ENCODE results near the gene PRRG2.

The PRRG2 gene

DNA sequence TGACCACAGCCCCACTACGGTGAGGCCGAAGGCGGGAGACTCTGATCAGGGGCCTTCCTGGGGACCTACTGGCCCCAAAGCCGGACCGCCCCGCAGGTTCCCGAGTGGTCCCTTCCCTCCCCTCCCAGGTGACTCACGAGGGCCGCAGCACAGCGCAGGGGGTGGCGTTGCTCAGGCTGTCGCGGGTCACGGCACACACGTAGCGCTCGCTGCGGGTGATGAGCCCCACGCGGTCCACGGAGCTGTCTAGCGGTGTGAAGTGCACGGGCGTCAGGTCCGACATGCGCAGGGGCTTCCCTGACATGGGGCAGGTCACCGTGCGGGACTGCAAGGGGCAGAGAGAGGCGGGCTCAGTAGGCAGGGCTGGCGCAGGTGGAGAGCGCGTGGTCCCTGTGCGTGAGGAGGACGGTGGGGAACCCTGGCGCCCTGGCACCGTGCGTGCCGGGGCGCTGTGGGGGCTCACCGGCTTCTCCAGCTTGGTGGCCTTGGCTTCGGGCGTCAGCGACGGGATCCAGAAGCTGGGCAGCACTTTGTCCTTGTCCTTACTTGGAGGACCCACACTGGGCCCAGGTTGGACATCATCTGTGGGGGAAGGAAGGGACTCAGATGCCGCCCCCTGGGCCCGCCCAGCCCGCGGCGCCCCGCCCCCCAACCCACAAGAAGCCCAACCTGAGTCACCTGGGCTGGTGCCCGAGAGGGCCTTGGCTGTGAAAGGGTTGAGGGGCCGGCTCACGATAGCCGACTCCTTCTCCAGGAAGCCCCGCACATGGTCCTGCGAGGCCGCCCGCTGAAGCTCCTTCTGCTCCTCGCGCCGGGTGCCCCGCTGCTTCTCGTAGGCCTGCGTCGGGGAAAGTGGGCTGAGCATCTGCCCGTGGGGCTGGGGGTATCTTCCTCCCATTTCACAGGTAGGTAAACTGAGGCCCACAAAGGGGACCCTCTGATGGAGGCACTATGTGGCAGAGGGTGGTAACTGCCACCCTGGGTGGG, 24.4 kb upstream of the PRRG2 start:
- peaks cover 3 to 59% (median 47%) of the 10 kb centered on the region in 5 donors for H3K36me3 ChIP-seq (ENCODE audit: control insufficient read depth in 5 of 5, insufficient read depth in 5 of 5, low read length in 5 of 5)
- H3K4me3 ChIP-seq (ENCODE audit: low read depth in 1 of 5, low read length in 5 of 5): no peak overlapping the region
- H3K4me1 ChIP-seq (ENCODE audit: control insufficient read depth in 5 of 5, insufficient read depth in 5 of 5, low read length in 5 of 5): peaks cover 0 to 47% (median 17%) of the 10 kb centered on the region in 5 donors
- H3K27me3 ChIP-seq (ENCODE audit: control insufficient read depth in 5 of 5, insufficient read depth in 4 of 5, low read length in 5 of 5): no peaks in the 10 kb centered on the region
- no peaks in the 10 kb centered on the region for H3K9me3 ChIP-seq (ENCODE audit: control insufficient read depth in 5 of 5, low read length in 5 of 5)
- no peak overlapping the region for H3K27ac ChIP-seq (ENCODE audit: low read depth, low read length)
- H3K9ac ChIP-seq (ENCODE audit: low read length in 5 of 5): no peak overlapping the region

DNA sequence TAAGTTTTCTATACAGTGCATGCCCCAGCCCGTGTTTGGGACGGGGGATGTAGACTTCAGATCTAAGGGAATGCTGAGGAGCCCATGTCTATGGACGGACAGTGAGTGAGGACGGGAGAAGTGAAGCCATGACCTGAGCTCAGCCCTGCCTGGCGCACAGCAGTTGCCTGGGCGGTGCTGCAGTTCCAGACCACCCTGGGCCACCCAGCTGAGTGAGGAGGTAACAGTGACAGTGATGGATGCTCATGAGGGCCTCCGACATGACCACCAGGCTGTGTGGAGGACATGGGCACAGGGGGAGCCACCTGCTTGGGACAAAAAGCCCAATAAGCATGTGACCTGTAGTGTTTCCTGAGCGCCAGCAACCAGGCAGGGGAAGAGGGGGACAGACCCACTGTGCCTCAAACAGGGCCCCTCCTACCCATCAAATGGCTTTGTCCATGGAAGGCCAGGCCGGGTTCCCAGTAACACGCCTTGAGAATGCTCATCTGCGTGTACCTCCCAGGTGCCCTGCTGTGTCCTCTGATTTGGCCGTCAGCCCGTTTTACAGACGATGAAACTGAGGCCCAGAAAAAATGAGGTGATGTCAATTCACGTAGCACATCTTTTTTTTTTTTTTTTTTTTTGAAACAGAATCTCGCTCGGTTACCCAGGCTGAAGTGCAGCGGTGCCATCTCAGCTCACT, 23.3 kb upstream of the PRRG2 start:
- Histone ChIP-seq H3K9me3 (ENCODE audit: control insufficient read depth in 5 of 5, low read length in 5 of 5) (no peaks in the 10 kb centered on the region), H3K27me3 (ENCODE audit: control insufficient read depth in 5 of 5, insufficient read depth in 4 of 5, low read length in 5 of 5) (no peaks in the 10 kb centered on the region), H3K9ac (ENCODE audit: low read length in 5 of 5) (no peak overlapping the region), H3K27ac (ENCODE audit: low read depth, low read length) (no peak overlapping the region), H3K36me3 (ENCODE audit: control insufficient read depth in 5 of 5, insufficient read depth in 5 of 5, low read length in 5 of 5) (peaks cover 3 to 59% (median 47%) of the 10 kb centered on the region in 5 donors), H3K4me1 (ENCODE audit: control insufficient read depth in 5 of 5, insufficient read depth in 5 of 5, low read length in 5 of 5) (peaks cover 0 to 44% (median 17%) of the 10 kb centered on the region in 5 donors), H3K4me3 (ENCODE audit: low read depth in 1 of 5, low read length in 5 of 5) (no peak overlapping the region)

DNA sequence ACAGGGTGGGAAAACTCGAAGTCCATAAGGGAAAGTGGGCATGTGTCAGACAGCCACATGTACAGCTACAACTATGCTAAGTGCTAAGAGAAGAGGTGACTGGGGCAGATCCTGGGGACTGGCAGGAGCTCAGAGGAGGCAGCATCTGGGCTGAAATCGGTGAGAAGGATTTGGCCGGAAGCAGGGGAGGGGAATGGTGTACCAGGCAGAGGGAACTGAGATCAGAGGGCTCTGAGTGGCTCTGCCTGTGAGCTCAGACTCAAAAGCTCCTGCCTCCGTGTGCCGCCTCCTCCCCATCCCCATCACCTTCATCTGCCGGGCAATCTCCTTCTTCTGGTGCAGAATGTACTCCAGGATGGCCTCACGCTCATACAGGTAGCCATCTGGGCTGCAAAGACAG, 22.5 kb upstream of the PRRG2 start:
- H3K4me3 ChIP-seq (ENCODE audit: low read depth in 1 of 5, low read length in 5 of 5): no peak overlapping the region
- H3K27ac ChIP-seq (ENCODE audit: low read depth, low read length): no peak overlapping the region
- H3K9me3 ChIP-seq (ENCODE audit: control insufficient read depth in 5 of 5, low read length in 5 of 5): no peaks in the 10 kb centered on the region
- peaks cover 0 to 41% (median 17%) of the 10 kb centered on the region in 5 donors for H3K4me1 ChIP-seq (ENCODE audit: control insufficient read depth in 5 of 5, insufficient read depth in 5 of 5, low read length in 5 of 5)
- no peaks in the 10 kb centered on the region for H3K27me3 ChIP-seq (ENCODE audit: control insufficient read depth in 5 of 5, insufficient read depth in 4 of 5, low read length in 5 of 5)
- no peak overlapping the region for H3K9ac ChIP-seq (ENCODE audit: low read length in 5 of 5)
- H3K36me3 ChIP-seq (ENCODE audit: control insufficient read depth in 5 of 5, insufficient read depth in 5 of 5, low read length in 5 of 5): peaks cover 3 to 59% (median 47%) of the 10 kb centered on the region in 5 donors

- Histone ChIP-seq H3K27me3 (ENCODE audit: control insufficient read depth in 5 of 5, insufficient read depth in 4 of 5, low read length in 5 of 5) (no peaks in the 10 kb centered on the region), H3K9ac (ENCODE audit: low read length in 5 of 5) (no peak overlapping the region), H3K4me3 (ENCODE audit: low read depth in 1 of 5, low read length in 5 of 5) (no peak overlapping the region), H3K27ac (ENCODE audit: low read depth, low read length) (no peak overlapping the region), H3K9me3 (ENCODE audit: control insufficient read depth in 5 of 5, low read length in 5 of 5) (no peaks in the 10 kb centered on the region), H3K4me1 (ENCODE audit: control insufficient read depth in 5 of 5, insufficient read depth in 5 of 5, low read length in 5 of 5) (peaks cover 0 to 34% (median 13%) of the 10 kb centered on the region in 5 donors), H3K36me3 (ENCODE audit: control insufficient read depth in 5 of 5, insufficient read depth in 5 of 5, low read length in 5 of 5) (peaks cover 3 to 56% (median 47%) of the 10 kb centered on the region in 5 donors)
Observed at GRCh38 chr19:49559443-49559842, 21.7 kb upstream of the PRRG2 start.

GRCh38 chr19:49559928-49560327, 21.2 kb upstream of the PRRG2 start:
- no peak overlapping the region for H3K4me3 ChIP-seq (ENCODE audit: low read depth in 1 of 5, low read length in 5 of 5)
- no peaks in the 10 kb centered on the region for H3K9me3 ChIP-seq (ENCODE audit: control insufficient read depth in 5 of 5, low read length in 5 of 5)
- H3K9ac ChIP-seq (ENCODE audit: low read length in 5 of 5): peak overlapping the region in 1 of 5 donors; percentile 5
- peaks cover 3 to 51% (median 43%) of the 10 kb centered on the region in 5 donors for H3K36me3 ChIP-seq (ENCODE audit: control insufficient read depth in 5 of 5, insufficient read depth in 5 of 5, low read length in 5 of 5)
- peaks cover 0 to 35% (median 18%) of the 10 kb centered on the region in 5 donors for H3K4me1 ChIP-seq (ENCODE audit: control insufficient read depth in 5 of 5, insufficient read depth in 5 of 5, low read length in 5 of 5)
- no peaks in the 10 kb centered on the region for H3K27me3 ChIP-seq (ENCODE audit: control insufficient read depth in 5 of 5, insufficient read depth in 4 of 5, low read length in 5 of 5)
- no peak overlapping the region for H3K27ac ChIP-seq (ENCODE audit: low read depth, low read length)

DNA sequence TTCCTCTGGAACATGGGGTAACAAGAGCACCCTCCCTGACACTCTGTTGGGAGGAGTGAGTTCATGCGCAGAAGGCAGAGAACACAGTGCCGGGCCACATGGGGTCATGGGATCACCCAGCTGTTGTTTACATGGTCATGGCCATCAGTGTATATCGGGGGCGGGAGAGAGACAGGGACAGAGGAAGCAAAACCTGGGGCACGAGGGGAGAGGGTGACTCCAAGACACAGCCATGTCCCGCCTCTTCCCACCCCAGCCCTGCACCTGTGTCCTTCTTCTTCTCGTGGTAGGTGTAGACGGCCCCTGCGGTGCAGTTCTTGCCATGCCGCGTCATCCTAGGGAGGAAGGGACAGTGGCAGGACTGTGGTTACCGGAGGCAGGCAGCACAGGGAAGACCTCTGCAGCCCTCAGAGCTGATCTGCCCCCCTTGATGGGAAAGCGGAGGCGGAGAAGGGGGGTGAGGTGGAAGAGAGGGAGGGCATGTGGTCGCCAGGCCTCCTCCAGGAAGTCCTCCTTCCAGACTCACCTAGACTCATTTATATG, 20.7 kb upstream of the PRRG2 start:
- peaks cover 0 to 35% (median 23%) of the 10 kb centered on the region in 5 donors for H3K4me1 ChIP-seq (ENCODE audit: control insufficient read depth in 5 of 5, insufficient read depth in 5 of 5, low read length in 5 of 5)

DNA sequence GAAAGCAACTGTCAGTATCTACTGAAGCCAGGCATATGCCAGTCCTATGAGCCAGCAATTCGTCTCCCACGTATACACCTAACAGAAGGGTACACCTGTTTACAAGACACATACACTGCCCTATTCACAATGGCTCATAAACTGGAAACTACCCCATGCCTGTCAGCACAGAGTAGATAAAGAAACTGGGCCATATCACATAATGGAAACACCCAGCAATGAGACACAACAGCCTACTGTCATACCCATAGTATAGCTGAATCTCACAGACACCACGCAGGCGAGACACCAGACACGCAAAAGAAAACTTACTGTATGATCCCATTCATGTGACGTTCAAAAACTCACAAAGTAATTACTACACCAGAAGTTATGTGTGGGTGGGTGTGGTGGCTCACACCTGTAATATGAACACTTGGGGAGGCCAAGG, 16.5 kb upstream of the PRRG2 start:
- Histone ChIP-seq H3K9me3 (ENCODE audit: control insufficient read depth in 5 of 5, low read length in 5 of 5) (no peaks in the 10 kb centered on the region), H3K9ac (ENCODE audit: low read length in 5 of 5) (no peak overlapping the region), H3K27me3 (ENCODE audit: control insufficient read depth in 5 of 5, insufficient read depth in 4 of 5, low read length in 5 of 5) (no peaks in the 10 kb centered on the region), H3K4me3 (ENCODE audit: low read depth in 1 of 5, low read length in 5 of 5) (no peak overlapping the region), H3K4me1 (ENCODE audit: control insufficient read depth in 5 of 5, insufficient read depth in 5 of 5, low read length in 5 of 5) (peaks cover 0 to 32% (median 23%) of the 10 kb centered on the region in 5 donors), H3K27ac (ENCODE audit: low read depth, low read length) (no peak overlapping the region), H3K36me3 (ENCODE audit: control insufficient read depth in 5 of 5, insufficient read depth in 5 of 5, low read length in 5 of 5) (peaks cover 0 to 10% (median 8%) of the 10 kb centered on the region in 5 donors)

More for the DNA sequence above, 20.7 kb upstream of the PRRG2 start:
- Histone ChIP-seq H3K27me3 (ENCODE audit: control insufficient read depth in 5 of 5, insufficient read depth in 4 of 5, low read length in 5 of 5) (no peaks in the 10 kb centered on the region), H3K4me3 (ENCODE audit: low read depth in 1 of 5, low read length in 5 of 5) (no peak overlapping the region), H3K27ac (ENCODE audit: low read depth, low read length) (no peak overlapping the region), H3K9me3 (ENCODE audit: control insufficient read depth in 5 of 5, low read length in 5 of 5) (no peaks in the 10 kb centered on the region), H3K36me3 (ENCODE audit: control insufficient read depth in 5 of 5, insufficient read depth in 5 of 5, low read length in 5 of 5) (peaks cover 3 to 47% (median 42%) of the 10 kb centered on the region in 5 donors), H3K9ac (ENCODE audit: low read length in 5 of 5) (peak overlapping the region in 1 of 5 donors; percentile 5)

DNA sequence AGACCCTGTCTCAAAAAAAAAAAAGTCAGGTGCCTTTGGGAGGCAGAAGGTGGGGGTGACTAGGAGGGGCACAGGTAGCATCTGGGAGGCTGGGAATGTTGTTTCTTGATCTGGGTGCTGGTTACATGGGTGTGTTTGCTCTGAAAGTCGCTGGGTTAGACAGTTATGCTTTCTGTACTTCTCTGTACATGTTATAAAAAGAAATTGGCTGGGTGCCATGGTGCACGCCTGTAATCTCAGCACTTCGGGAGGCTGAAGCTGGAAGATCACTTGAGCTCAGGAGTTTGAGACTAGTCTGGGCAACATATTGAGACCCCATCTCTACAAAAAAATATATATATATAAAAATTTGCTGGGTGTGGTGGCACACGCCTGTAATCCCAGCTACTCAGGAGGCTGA, 15.9 kb upstream of the PRRG2 start:
- H3K36me3 ChIP-seq (ENCODE audit: control insufficient read depth in 5 of 5, insufficient read depth in 5 of 5, low read length in 5 of 5): peaks cover 0 to 3% (median 2%) of the 10 kb centered on the region in 5 donors
- no peaks in the 10 kb centered on the region for H3K9me3 ChIP-seq (ENCODE audit: control insufficient read depth in 5 of 5, low read length in 5 of 5)
- peaks cover 0 to 30% (median 21%) of the 10 kb centered on the region in 5 donors for H3K4me1 ChIP-seq (ENCODE audit: control insufficient read depth in 5 of 5, insufficient read depth in 5 of 5, low read length in 5 of 5)
- H3K27ac ChIP-seq (ENCODE audit: low read depth, low read length): no peak overlapping the region
- no peak overlapping the region for H3K4me3 ChIP-seq (ENCODE audit: low read depth in 1 of 5, low read length in 5 of 5)
- no peaks in the 10 kb centered on the region for H3K27me3 ChIP-seq (ENCODE audit: control insufficient read depth in 5 of 5, insufficient read depth in 4 of 5, low read length in 5 of 5)
- H3K9ac ChIP-seq (ENCODE audit: low read length in 5 of 5): no peak overlapping the region

DNA sequence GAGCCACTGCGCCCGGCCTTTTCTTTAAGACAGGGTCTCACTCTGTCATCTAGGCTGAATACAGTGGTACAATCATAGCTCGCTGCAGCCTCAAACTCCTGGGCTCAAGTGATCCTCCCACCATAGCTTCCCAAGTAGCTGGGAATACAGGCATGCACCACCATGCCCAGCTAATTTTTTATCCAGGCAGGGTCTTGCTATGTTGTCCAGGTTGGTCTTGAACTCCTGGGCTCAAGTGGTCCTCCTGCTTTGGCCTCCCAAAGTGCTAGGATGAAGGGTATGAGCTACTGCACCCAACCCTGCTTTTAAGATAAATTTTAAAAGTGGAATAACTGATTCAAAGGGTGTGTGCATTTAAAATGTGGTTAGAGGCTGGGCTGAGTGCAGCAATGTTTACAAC, 14.8 kb upstream of the PRRG2 start:
- Histone ChIP-seq H3K36me3 (ENCODE audit: control insufficient read depth in 5 of 5, insufficient read depth in 5 of 5, low read length in 5 of 5) (peaks cover 0 to 3% (median 0%) of the 10 kb centered on the region in 5 donors), H3K9me3 (ENCODE audit: control insufficient read depth in 5 of 5, low read length in 5 of 5) (no peaks in the 10 kb centered on the region), H3K4me3 (ENCODE audit: low read depth in 1 of 5, low read length in 5 of 5) (no peak overlapping the region), H3K27ac (ENCODE audit: low read depth, low read length) (no peak overlapping the region), H3K4me1 (ENCODE audit: control insufficient read depth in 5 of 5, insufficient read depth in 5 of 5, low read length in 5 of 5) (peaks cover 0 to 30% (median 23%) of the 10 kb centered on the region in 5 donors), H3K9ac (ENCODE audit: low read length in 5 of 5) (no peak overlapping the region), H3K27me3 (ENCODE audit: control insufficient read depth in 5 of 5, insufficient read depth in 4 of 5, low read length in 5 of 5) (no peaks in the 10 kb centered on the region)
